ENCODE data around the gene ABCG1. TPM values are rescaled to one million over a fixed set of nuclear protein-coding genes. Genes with fewer than 3 reads are reported as not detected.

The ABCG1 gene

GRCh38 chr21:42343963-42344510, 125.1 kb downstream of the ABCG1 start:
- Histone ChIP-seq H3K36me3 (replicated peaks in 1 of 2; ENCODE audit: control insufficient read depth in 2 of 2, insufficient read depth in 2 of 2, low read length in 2 of 2) (no peaks in the 10 kb centered on the region), H2AK5ac (ENCODE audit: low read depth, low read length) (no peak overlapping the region), H4K91ac (ENCODE audit: low read depth, low read length, poor library complexity) (no peak overlapping the region), H2BK5ac (ENCODE audit: low read length) (no peak overlapping the region), H3K4ac (ENCODE audit: low read length) (no peak overlapping the region), H3K4me1 (ENCODE audit: control insufficient read depth in 2 of 2, insufficient read depth in 1 of 2, low read depth in 1 of 2, low read length in 2 of 2) (peaks cover 0 to 2% of the 10 kb centered on the region in 2 donors), H3K4me3 (ENCODE audit: low read length in 2 of 2) (no peak overlapping the region), H3K9me3 (replicated peaks in 1 of 2; ENCODE audit: control insufficient read depth in 2 of 2, insufficient read depth in 1 of 2, low read depth in 1 of 2, low read length in 2 of 2) (no peaks in the 10 kb centered on the region), H2BK12ac (ENCODE audit: low read length) (no peak overlapping the region), H3K79me1 (ENCODE audit: low read depth, low read length) (no peaks in the 10 kb centered on the region), H3K4me2 (ENCODE audit: insufficient read depth, low read length, poor library complexity, severe bottlenecking) (no peak overlapping the region), H3K18ac (ENCODE audit: low read length) (peak overlapping the region; percentile 5), H3K23ac (ENCODE audit: low read depth, low read length, poor library complexity) (no peak overlapping the region), H2AFZ (ENCODE audit: low read length) (no peak overlapping the region), H3K14ac (ENCODE audit: low read length) (no peak overlapping the region), H2BK15ac (ENCODE audit: low read length) (no peak overlapping the region), H3K27ac (replicated peaks; ENCODE audit: low read length) (no peak overlapping the region), H4K8ac (ENCODE audit: low read depth, low read length) (no peak overlapping the region), H3K27me3 (ENCODE audit: control insufficient read depth in 3 of 3, insufficient read depth in 3 of 3, low read depth in 1 of 3, low read length in 3 of 3) (no peaks in the 10 kb centered on the region), H2BK120ac (ENCODE audit: low read depth, low read length) (no peak overlapping the region), H3K9ac (ENCODE audit: low read depth, low read length, poor library complexity) (no peak overlapping the region)
- WGBS, 2 donors (ENCODE audit: extremely low coverage in 2 of 2, insufficient read length in 2 of 2, insufficient replicate concordance in 1 of 2), result no CpG with 5 or more reads among the region's 11 CpGs
- DNase-seq (ENCODE audit: low spot score), result no peak

DNA sequence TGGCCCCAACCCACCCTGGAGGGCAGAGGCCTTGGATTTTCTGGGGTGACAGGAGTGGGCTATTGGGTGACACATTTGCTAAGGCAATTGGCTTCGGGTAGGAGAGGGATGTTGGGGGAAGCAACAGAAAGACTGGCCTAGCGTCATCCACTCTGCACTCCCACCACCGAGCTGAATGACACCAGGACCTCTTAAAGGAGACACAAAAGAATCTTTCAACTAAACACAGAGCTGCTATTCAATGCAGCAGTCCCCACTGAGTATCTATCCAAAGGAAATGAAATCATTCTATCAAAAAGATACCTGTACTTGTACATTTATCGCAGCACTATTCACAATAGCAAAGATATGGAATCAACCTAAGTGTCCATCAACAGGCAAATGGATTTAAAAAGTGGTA, 125.7 kb downstream of the ABCG1 start:
- H3K9me3 ChIP-seq (replicated peaks in 1 of 2; ENCODE audit: control insufficient read depth in 2 of 2, insufficient read depth in 1 of 2, low read depth in 1 of 2, low read length in 2 of 2), result no peaks in the 10 kb centered on the region
- H3K4me1 ChIP-seq (ENCODE audit: control insufficient read depth in 2 of 2, insufficient read depth in 1 of 2, low read depth in 1 of 2, low read length in 2 of 2), result peaks cover 0 to 2% of the 10 kb centered on the region in 2 donors
- no peak overlapping the region for H3K4me2 ChIP-seq (ENCODE audit: insufficient read depth, low read length, poor library complexity, severe bottlenecking)
- peak overlapping the region; percentile 5 for H3K18ac ChIP-seq (ENCODE audit: low read length)
- no peak overlapping the region for H3K4me3 ChIP-seq (ENCODE audit: low read length in 2 of 2)
- no peak overlapping the region for H3K27ac ChIP-seq (replicated peaks; ENCODE audit: low read length)
- no peak overlapping the region for H2BK15ac ChIP-seq (ENCODE audit: low read length)
- no peak overlapping the region for H2BK120ac ChIP-seq (ENCODE audit: low read depth, low read length)
- no peak overlapping the region for H4K91ac ChIP-seq (ENCODE audit: low read depth, low read length, poor library complexity)
- H3K14ac ChIP-seq (ENCODE audit: low read length), result no peak overlapping the region
- H3K27me3 ChIP-seq (ENCODE audit: control insufficient read depth in 3 of 3, insufficient read depth in 3 of 3, low read depth in 1 of 3, low read length in 3 of 3), result no peaks in the 10 kb centered on the region
- H3K79me1 ChIP-seq (ENCODE audit: low read depth, low read length), result no peaks in the 10 kb centered on the region
- H3K23ac ChIP-seq (ENCODE audit: low read depth, low read length, poor library complexity), result no peak overlapping the region
- no peak overlapping the region for H2BK12ac ChIP-seq (ENCODE audit: low read length)
- no peak overlapping the region for H2AK5ac ChIP-seq (ENCODE audit: low read depth, low read length)
- H2AFZ ChIP-seq (ENCODE audit: low read length), result no peak overlapping the region
- no peak overlapping the region for H3K9ac ChIP-seq (ENCODE audit: low read depth, low read length, poor library complexity)
- DNase-seq (ENCODE audit: low spot score), result no peak
- H2BK5ac ChIP-seq (ENCODE audit: low read length), result no peak overlapping the region
- WGBS, 2 donors (ENCODE audit: extremely low coverage in 2 of 2, insufficient read length in 2 of 2, insufficient replicate concordance in 1 of 2), result no CpG with 5 or more reads among the region's 4 CpGs
- no peak overlapping the region for H3K4ac ChIP-seq (ENCODE audit: low read length)
- no peak overlapping the region for H4K8ac ChIP-seq (ENCODE audit: low read depth, low read length)
- H3K36me3 ChIP-seq (replicated peaks in 1 of 2; ENCODE audit: control insufficient read depth in 2 of 2, insufficient read depth in 2 of 2, low read length in 2 of 2), result no peaks in the 10 kb centered on the region

GRCh38 chr21:42346441-42346840, 127.5 kb downstream of the ABCG1 start:
- Histone ChIP-seq H2AFZ (ENCODE audit: low read length) (no peak overlapping the region), H3K18ac (ENCODE audit: low read length) (no peak overlapping the region), H2BK15ac (ENCODE audit: low read length) (no peak overlapping the region), H2AK5ac (ENCODE audit: low read depth, low read length) (no peak overlapping the region), H3K79me1 (ENCODE audit: low read depth, low read length) (no peaks in the 10 kb centered on the region), H2BK12ac (ENCODE audit: low read length) (no peak overlapping the region), H3K23ac (ENCODE audit: low read depth, low read length, poor library complexity) (no peak overlapping the region), H3K4me2 (ENCODE audit: insufficient read depth, low read length, poor library complexity, severe bottlenecking) (no peak overlapping the region), H3K9ac (ENCODE audit: low read depth, low read length, poor library complexity) (no peak overlapping the region), H3K36me3 (replicated peaks in 1 of 2; ENCODE audit: control insufficient read depth in 2 of 2, insufficient read depth in 2 of 2, low read length in 2 of 2) (no peaks in the 10 kb centered on the region), H3K4me1 (ENCODE audit: control insufficient read depth in 2 of 2, insufficient read depth in 1 of 2, low read depth in 1 of 2, low read length in 2 of 2) (peaks cover 0 to 2% of the 10 kb centered on the region in 2 donors), H3K27ac (replicated peaks; ENCODE audit: low read length) (no peak overlapping the region), H3K14ac (ENCODE audit: low read length) (no peak overlapping the region), H2BK5ac (ENCODE audit: low read length) (no peak overlapping the region), H2BK120ac (ENCODE audit: low read depth, low read length) (no peak overlapping the region), H3K4me3 (ENCODE audit: low read length in 2 of 2) (no peak overlapping the region), H3K9me3 (replicated peaks in 1 of 2; ENCODE audit: control insufficient read depth in 2 of 2, insufficient read depth in 1 of 2, low read depth in 1 of 2, low read length in 2 of 2) (no peaks in the 10 kb centered on the region), H3K4ac (ENCODE audit: low read length) (no peak overlapping the region), H4K91ac (ENCODE audit: low read depth, low read length, poor library complexity) (no peak overlapping the region), H3K27me3 (ENCODE audit: control insufficient read depth in 3 of 3, insufficient read depth in 3 of 3, low read depth in 1 of 3, low read length in 3 of 3) (no peaks in the 10 kb centered on the region), H4K8ac (ENCODE audit: low read depth, low read length) (no peak overlapping the region)
- DNase-seq (ENCODE audit: low spot score), result no peak
- no CpG with 5 or more reads among the region's 9 CpGs for WGBS, 2 donors (ENCODE audit: extremely low coverage in 2 of 2, insufficient read length in 2 of 2, insufficient replicate concordance in 1 of 2)

Small RNA genes within 50 kb of the gene (small RNA-seq; reads per million reads assigned to genes)
- not detected for gene RNA5SP492 (ENCODE audit: insufficient read depth)

All from neuronal stem cell (in vitro differentiated cells).